BE2C (cell line): ENCODE results near the gene TIPIN.
"Not testable (repeated sequence)": the region's sequence is repeated elsewhere in the genome, so short reads cannot be mapped to it uniquely, and the experiment has no call there.

ENCODE experiments used
- DNase-seq: peaks from one replicate; pipeline ENCODE4 v3.0.0-alpha.2; 2020
- H3K27me3 ChIP-seq: fragments of 250-450 bp; sonication (Bioruptor Pico); 2 replicates; pipeline ENCODE4 v1.5.1; 2020; ENCODE audit warnings: mild to moderate bottlenecking
- H3K36me3 ChIP-seq: fragments of 250-450 bp; sonication (Bioruptor Pico); 2 replicates; pipeline ENCODE4 v1.5.1; 2020; ENCODE audit warnings: mild to moderate bottlenecking
- H3K4me1 ChIP-seq: fragments of 250-450 bp; sonication (Bioruptor Pico); 2 replicates; pipeline ENCODE4 v1.5.1; 2020
- H3K4me3 ChIP-seq: 2 replicates; pipeline ENCODE4 v1.5.1; 2011; ENCODE audit warnings: low read depth, low read length
- H3K9me3 ChIP-seq: fragments of 250-450 bp; sonication (Bioruptor Pico); 2 replicates; pipeline ENCODE4 v1.5.1; 2020
- TF ChIP-seq, protein P1 (sequence below): IDR thresholded peaks from 2 replicates; pipeline ENCODE4 v1.5.1; 2012; ENCODE audit warnings: mild to moderate bottlenecking, low read depth, low read length

The TIPIN gene

DNA sequence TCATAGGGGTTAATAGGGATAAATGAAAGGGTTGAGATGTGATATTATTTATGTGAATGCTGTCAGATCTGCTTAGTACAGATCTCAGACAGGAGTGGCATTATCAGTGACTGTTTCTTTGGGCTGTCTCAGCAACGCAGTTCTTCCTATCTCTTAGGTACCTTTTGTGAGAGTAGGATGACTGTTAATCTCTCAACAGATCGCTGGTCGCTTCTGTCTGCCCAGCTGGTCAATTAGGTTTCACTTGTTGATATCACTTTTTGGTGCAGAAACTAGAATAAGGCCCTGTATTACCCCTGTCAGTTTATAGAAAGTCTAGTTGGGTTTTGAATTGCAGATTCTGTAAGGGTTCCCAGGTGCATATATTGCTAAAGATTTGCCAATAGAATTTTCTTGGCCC lies 46.7 kb downstream of the TIPIN start:
- TF ChIP-seq, protein P1, sequence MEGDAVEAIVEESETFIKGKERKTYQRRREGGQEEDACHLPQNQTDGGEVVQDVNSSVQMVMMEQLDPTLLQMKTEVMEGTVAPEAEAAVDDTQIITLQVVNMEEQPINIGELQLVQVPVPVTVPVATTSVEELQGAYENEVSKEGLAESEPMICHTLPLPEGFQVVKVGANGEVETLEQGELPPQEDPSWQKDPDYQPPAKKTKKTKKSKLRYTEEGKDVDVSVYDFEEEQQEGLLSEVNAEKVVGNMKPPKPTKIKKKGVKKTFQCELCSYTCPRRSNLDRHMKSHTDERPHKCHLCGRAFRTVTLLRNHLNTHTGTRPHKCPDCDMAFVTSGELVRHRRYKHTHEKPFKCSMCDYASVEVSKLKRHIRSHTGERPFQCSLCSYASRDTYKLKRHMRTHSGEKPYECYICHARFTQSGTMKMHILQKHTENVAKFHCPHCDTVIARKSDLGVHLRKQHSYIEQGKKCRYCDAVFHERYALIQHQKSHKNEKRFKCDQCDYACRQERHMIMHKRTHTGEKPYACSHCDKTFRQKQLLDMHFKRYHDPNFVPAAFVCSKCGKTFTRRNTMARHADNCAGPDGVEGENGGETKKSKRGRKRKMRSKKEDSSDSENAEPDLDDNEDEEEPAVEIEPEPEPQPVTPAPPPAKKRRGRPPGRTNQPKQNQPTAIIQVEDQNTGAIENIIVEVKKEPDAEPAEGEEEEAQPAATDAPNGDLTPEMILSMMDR, result no peak
- peaks cover 10% of the 10 kb centered on the region for H3K36me3 ChIP-seq

DNA sequence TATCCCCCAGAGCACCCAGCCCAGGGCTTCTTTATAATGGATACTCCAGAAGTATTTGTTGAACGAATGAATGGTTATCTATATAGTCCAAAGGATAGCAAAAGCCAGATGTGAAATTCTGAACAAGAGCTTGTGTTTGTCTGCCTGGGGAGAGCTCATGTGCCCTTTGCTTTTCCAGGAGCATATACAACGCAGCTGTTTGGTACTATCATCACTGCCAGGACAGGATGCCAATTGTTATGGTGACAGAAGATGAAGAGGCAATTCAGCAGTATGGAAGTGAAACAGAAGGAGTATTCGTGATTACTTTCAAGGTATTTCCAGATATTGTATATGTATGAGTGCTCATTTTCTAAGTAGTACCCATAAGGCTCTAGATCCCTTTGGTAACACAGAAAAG lies 48.0 kb downstream of the TIPIN start:
- TF ChIP-seq, protein P1, result no peak
- no peaks in the 10 kb centered on the region for H3K27me3 ChIP-seq
- no peaks in the 10 kb centered on the region for H3K9me3 ChIP-seq
- DNase-seq, result no peak
- H3K4me3 ChIP-seq, result no peak overlapping the region
- no peaks in the 10 kb centered on the region for H3K4me1 ChIP-seq
- peaks cover 6% of the 10 kb centered on the region for H3K36me3 ChIP-seq

More for the DNA sequence above, 46.7 kb downstream of the TIPIN start:
- no peak for DNase-seq
- H3K9me3 ChIP-seq, result no peaks in the 10 kb centered on the region
- no peak overlapping the region for H3K4me3 ChIP-seq
- no peaks in the 10 kb centered on the region for H3K27me3 ChIP-seq
- no peaks in the 10 kb centered on the region for H3K4me1 ChIP-seq

DNA sequence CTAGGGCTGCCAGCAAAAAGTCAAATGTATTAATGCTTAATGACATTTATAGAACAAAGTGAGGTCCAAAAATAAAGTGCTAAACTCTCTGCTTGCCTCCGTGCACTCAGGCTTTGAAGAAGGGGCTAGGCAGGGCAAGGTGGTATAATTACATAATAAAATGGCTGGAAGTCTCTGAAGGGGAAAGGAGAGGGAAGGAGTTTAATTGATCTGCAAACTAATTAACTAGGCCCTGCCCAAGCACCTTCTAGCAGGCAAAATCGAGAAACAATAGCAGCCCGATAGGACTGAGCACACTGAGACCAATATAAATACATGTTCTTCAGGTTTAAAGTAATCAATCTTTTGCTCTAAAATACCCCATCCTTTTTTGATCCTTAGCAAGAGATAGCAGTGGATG lies 50.1 kb downstream of the TIPIN start:
- H3K36me3 ChIP-seq, result peaks cover 3% of the 10 kb centered on the region
- no peaks in the 10 kb centered on the region for H3K4me1 ChIP-seq
- H3K4me3 ChIP-seq, result no peak overlapping the region
- TF ChIP-seq, protein P1, result no peak
- H3K9me3 ChIP-seq, result no peaks in the 10 kb centered on the region
- DNase-seq, result no peak
- no peaks in the 10 kb centered on the region for H3K27me3 ChIP-seq

DNA sequence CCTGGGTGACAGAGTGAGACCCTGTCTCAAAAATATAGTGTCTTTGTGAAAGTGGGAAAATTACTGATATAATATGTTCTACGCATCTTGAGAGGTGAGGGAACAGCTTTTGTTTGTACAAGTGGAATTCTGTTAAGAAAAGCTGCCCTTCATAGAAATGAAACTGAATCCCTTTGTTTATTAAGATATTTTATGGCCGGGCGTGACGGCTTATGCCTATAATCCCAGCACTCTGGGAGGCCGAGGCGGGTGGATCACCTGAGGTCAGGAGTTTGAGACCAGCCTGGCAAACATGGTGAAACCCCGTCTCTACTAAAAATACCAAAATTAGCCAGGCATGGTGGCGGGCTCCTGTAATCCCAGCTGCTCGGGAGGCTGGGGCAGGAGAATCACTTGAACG lies 52.1 kb downstream of the TIPIN start:
- not testable (repeated sequence) for H3K36me3 ChIP-seq, H3K27me3 ChIP-seq, H3K4me1 ChIP-seq, H3K4me3 ChIP-seq, DNase-seq, H3K9me3 ChIP-seq

DNA sequence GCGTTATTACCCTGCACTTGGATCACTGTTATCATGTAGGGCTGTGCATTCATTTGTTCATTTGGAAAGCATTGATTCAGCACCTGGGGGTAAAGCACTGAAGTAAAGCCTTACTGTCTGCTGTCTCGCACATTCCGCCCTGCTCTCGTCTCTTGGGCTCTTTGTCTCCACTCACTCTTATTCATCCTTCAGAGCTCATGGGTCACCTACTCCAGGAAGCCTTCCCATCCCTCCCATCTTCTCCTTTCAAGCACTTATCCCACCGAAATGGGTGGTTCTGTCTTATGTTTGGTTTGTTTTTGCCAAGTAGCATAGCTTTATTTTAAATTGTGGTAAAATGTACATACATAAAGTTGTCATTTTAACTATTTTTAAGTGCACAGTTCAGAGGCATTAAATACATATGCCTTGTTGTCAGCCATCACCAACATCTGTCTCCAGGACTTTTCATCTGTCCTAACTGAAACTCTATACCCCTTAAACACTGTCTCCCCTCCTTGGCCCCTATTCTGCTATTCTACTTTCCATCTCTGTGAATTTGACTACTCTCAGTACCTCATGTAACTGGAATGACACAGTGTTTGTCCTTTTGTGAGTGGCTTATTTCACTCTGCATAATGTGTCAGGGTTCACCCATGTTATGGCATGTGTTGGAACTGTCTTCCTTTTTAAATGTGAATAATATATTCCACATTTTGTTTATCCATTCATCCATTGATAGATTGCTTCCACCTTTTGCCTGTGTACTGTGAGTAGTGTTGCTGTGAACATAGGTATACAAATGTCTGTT lies 53.8 kb downstream of the TIPIN start:
- H3K36me3 ChIP-seq, result no peaks in the 10 kb centered on the region; the same call in 1 of the 2 replicates
- H3K9me3 ChIP-seq, result no peaks in the 10 kb centered on the region
- no peaks in the 10 kb centered on the region for H3K27me3 ChIP-seq
- H3K4me1 ChIP-seq, result peaks cover 2% of the 10 kb centered on the region; the same call in 1 of the 2 replicates
- DNase-seq, result no peak
- TF ChIP-seq, protein P1, result no peak
- no peak overlapping the region for H3K4me3 ChIP-seq

DNA sequence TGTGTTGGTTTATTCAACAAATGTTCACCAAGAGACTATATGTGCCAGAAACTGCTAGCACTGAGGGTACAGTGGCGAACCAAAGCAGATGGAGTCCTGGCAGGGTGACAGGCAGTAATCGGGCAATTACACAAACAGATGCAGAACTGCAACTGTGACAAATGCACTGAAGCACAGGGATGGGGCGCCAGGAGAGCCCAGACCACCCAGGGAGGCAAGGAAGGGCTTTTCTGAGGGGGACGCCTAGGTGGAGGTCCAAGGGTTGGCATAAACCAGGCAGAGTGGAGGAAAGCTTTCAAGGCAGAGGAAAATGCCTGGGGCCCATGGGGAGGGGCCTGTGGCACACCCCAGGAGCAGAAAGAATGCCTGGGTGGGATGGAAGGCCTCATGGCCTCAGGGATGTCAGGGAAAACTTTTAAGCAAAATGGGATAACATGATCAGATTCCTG lies 57.7 kb downstream of the TIPIN start:
- Histone ChIP-seq H3K27me3 (no peaks in the 10 kb centered on the region), H3K4me1 (peaks cover 14% of the 10 kb centered on the region; the same call in 1 of the 2 replicates), H3K9me3 (no peaks in the 10 kb centered on the region), H3K4me3 (no peak overlapping the region), H3K36me3 (peaks cover 3% of the 10 kb centered on the region; the same call in 1 of the 2 replicates)
- TF ChIP-seq, protein P1, result no peak
- peak; percentile 69 for DNase-seq
